Caco-2 (cell line): Measurements from ENCODE around the gene HPS1. TPM values are rescaled to one million over a fixed set of nuclear protein-coding genes. Genes with fewer than 3 reads are reported as not detected.

Source experiments
- BruUV-seq: library from RNA; stranded (reverse); fragments of 400-500 nt; replicated peaks from 2 replicates; lab custom pipeline; 2021; lab: Mats Ljungman, UMichigan
- CTCF ChIA-PET: fragments of 300-600 bp; sonication (Branson Sonifier 250); formaldehyde crosslinking; loops from one replicate; lab custom pipeline; 2022; ENCODE audit warnings: antibody characterized with exemption; lab: Charles Lee
- POLR2A ChIA-PET: fragments of 300-600 bp; sonication (Branson Sonifier 250); formaldehyde crosslinking; loops from one replicate; lab custom pipeline; 2022; ENCODE audit warnings: antibody characterized with exemption; lab: Charles Lee
- DNase-seq, 2 experiments: peaks; one replicate each; pipeline versions ENCODE4 v3.0.0 to v3.0.0-alpha.2; 2020 to 2022
- H3K27me3 ChIP-seq: replicated peaks from 2 replicates; pipeline ENCODE4 v1.6.0; 2011; ENCODE audit warnings: low read length; ENCODE audit not compliant: control insufficient read depth, insufficient read depth
- H3K36me3 ChIP-seq: 2 replicates; pipeline ENCODE4 v1.5.1; 2011; ENCODE audit warnings: low read length; ENCODE audit not compliant: control insufficient read depth, insufficient read depth
- H3K4me1 ChIP-seq: fragments of 250-450 bp; sonication (Bioruptor Pico); 2 replicates; pipeline ENCODE4 v1.5.1; 2020; ENCODE audit warnings: mild to moderate bottlenecking
- H3K4me3 ChIP-seq: 2 replicates; pipeline ENCODE4 v1.5.1; 2011; ENCODE audit warnings: low read depth, mild to moderate bottlenecking, control low read depth, low read length
- H3K9me3 ChIP-seq: fragments of 250-450 bp; sonication (Bioruptor Pico); 2 replicates; pipeline ENCODE4 v1.5.1; 2020; ENCODE audit warnings: mild to moderate bottlenecking, moderate library complexity
- H3K27ac Mint-ChIP-seq: one replicate; pipeline ENCODE4 v1.8.0; 2022; ENCODE audit warnings: mixed read lengths; ENCODE audit not compliant: unreplicated experiment
- H3K27me3 Mint-ChIP-seq: one replicate; pipeline ENCODE4 v1.8.0; 2022; ENCODE audit warnings: mixed read lengths; ENCODE audit not compliant: insufficient read depth, unreplicated experiment
- H3K36me3 Mint-ChIP-seq: one replicate; pipeline ENCODE4 v1.8.0; 2022; ENCODE audit warnings: mild to moderate bottlenecking, mixed read lengths; ENCODE audit not compliant: insufficient read depth, unreplicated experiment
- H3K4me1 Mint-ChIP-seq: one replicate; pipeline ENCODE4 v1.8.0; 2022; ENCODE audit warnings: low read depth, mixed read lengths; ENCODE audit not compliant: unreplicated experiment
- H3K4me3 Mint-ChIP-seq: one replicate; pipeline ENCODE4 v1.8.0; 2022; ENCODE audit warnings: mild to moderate bottlenecking, moderate library complexity, mixed read lengths; ENCODE audit not compliant: unreplicated experiment
- H3K9me3 Mint-ChIP-seq: one replicate; pipeline ENCODE4 v1.8.0; 2022; ENCODE audit warnings: mixed read lengths; ENCODE audit not compliant: unreplicated experiment
- intact Hi-C: fragments of 100-400 bp; cut with micrococcal nuclease; formaldehyde crosslinking; loops from one replicate; pipeline ENCODE4 v1.10.0; 2022; ENCODE audit not compliant: unreplicated experiment
- total RNA-seq: library from RNA; stranded (reverse); gene quantifications from 2 replicates; pipeline ENCODE4 v1.2.3, GENCODE V29; 2022
- TF ChIP-seq, protein P1 (sequence below), 2 experiments: fragments of 200-600 bp in 1 of 2; IDR thresholded peaks; 1 replicate in 1 of 2; 2 replicates in 1 of 2; pipeline versions ENCODE4 v1.5.1 to v1.8.0; 2011 to 2022; ENCODE audit warnings: antibody characterized with exemption in 1 of 2, control low read depth in 1 of 2, inconsistent platforms in 1 of 2, low read depth in 1 of 2, low read length in 1 of 2, mild to moderate bottlenecking in 1 of 2, moderate library complexity in 1 of 2; ENCODE audit not compliant: insufficient read depth in 1 of 2, severe bottlenecking in 1 of 2, unreplicated experiment in 1 of 2

HPS1 gene
- total RNA-seq, 1 experiment from 2014 or later: 51.9 TPM

DNA sequence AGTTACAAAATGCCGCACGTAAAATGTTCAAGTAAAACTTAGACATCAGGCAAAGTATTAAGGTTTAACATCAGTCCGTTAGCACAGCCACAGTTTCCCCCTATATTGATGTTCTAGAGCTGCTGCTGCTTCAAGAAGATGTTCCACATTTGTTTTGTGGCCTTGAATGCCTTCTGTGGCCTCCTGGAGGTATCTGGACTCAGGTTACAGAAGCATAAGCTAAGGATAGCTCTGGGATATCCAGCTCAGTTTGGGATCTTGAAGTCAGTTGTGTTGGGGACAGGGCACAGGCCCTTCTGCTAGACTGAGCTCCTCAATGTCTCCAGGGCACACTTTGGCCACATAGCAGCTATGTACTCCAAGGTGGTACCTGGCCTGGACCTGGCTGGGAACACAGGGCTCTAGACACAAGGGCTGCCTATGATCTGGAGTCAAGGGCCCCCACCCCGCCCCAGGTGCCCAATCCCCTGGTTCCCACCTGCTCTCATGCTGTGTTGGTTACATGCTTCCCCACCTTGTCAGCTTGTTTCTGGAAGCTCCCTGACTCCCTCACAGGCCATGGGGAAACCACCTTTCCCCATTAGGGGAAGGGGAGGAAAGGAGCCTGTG, 36.5 kb downstream of the HPS1 start:
- no peak overlapping the region for H3K4me3 ChIP-seq
- H3K9me3 ChIP-seq: no peaks in the 10 kb centered on the region
- intact Hi-C loops: loop anchor here (10.0 kb wide), 1 partner anchor 145 kb away; the partner anchor contains the start of gene LOXL4
- no peak for DNase-seq
- no peak overlapping the region for H3K4me3 Mint-ChIP-seq
- no peaks in the 10 kb centered on the region for H3K27me3 ChIP-seq
- ChIA-PET CTCF (no interaction called here), POLR2A (no interaction called here)
- H3K36me3 Mint-ChIP-seq: no peaks in the 10 kb centered on the region
- TF ChIP-seq, protein P1, sequence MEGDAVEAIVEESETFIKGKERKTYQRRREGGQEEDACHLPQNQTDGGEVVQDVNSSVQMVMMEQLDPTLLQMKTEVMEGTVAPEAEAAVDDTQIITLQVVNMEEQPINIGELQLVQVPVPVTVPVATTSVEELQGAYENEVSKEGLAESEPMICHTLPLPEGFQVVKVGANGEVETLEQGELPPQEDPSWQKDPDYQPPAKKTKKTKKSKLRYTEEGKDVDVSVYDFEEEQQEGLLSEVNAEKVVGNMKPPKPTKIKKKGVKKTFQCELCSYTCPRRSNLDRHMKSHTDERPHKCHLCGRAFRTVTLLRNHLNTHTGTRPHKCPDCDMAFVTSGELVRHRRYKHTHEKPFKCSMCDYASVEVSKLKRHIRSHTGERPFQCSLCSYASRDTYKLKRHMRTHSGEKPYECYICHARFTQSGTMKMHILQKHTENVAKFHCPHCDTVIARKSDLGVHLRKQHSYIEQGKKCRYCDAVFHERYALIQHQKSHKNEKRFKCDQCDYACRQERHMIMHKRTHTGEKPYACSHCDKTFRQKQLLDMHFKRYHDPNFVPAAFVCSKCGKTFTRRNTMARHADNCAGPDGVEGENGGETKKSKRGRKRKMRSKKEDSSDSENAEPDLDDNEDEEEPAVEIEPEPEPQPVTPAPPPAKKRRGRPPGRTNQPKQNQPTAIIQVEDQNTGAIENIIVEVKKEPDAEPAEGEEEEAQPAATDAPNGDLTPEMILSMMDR (IDR thresholded peaks at IDR 0.05; ENCODE audit: insufficient read depth in 1 of 2, low read depth in 1 of 2, low read length in 1 of 2, severe bottlenecking in 1 of 2, unreplicated experiment in 1 of 2): no peak
- H3K27me3 Mint-ChIP-seq: no peaks in the 10 kb centered on the region
- no peaks in the 10 kb centered on the region for H3K36me3 ChIP-seq
- no peaks in the 10 kb centered on the region for H3K9me3 Mint-ChIP-seq
- no peak overlapping the region for H3K27ac Mint-ChIP-seq
- peaks cover 1% of the 10 kb centered on the region for H3K4me1 ChIP-seq
- BruUV-seq: no TSS peak
- H3K4me1 Mint-ChIP-seq: no peaks in the 10 kb centered on the region

DNA sequence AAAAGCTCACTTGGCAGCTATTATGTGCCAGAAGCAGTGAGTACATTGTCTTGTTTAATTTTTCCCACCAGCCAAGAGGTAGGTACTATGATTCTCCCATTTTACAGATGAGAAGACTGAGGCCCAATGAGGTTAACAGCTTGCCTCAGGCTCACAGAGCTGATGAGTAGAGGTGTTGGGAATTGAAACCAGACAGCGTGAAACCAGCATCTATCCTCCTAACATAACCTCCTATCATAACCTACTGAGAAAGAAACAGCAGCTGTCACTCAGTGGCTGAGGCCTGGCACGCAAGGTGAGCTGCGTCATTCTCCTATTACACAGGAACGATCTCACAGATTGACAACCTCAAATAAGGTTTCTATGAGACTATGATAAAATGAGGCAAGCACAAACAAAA, 37.9 kb downstream of the HPS1 start:
- no peaks in the 10 kb centered on the region for H3K9me3 Mint-ChIP-seq
- no peak overlapping the region for H3K4me3 Mint-ChIP-seq
- peaks cover 10% of the 10 kb centered on the region for H3K4me1 Mint-ChIP-seq
- no TSS peak for BruUV-seq
- H3K9me3 ChIP-seq: no peaks in the 10 kb centered on the region
- no peak for DNase-seq
- no peak overlapping the region for H3K27ac Mint-ChIP-seq
- no peaks in the 10 kb centered on the region for H3K36me3 ChIP-seq
- TF ChIP-seq, protein P1 (IDR thresholded peaks at IDR 0.05; ENCODE audit: insufficient read depth in 1 of 2, low read depth in 1 of 2, low read length in 1 of 2, severe bottlenecking in 1 of 2, unreplicated experiment in 1 of 2): no peak
- intact Hi-C loops: no loop called here
- H3K4me3 ChIP-seq: no peak overlapping the region
- H3K4me1 ChIP-seq: peaks cover under 1% of the 10 kb centered on the region
- no peaks in the 10 kb centered on the region for H3K36me3 Mint-ChIP-seq
- ChIA-PET POLR2A (no interaction called here), CTCF (no interaction called here)
- no peaks in the 10 kb centered on the region for H3K27me3 Mint-ChIP-seq
- no peaks in the 10 kb centered on the region for H3K27me3 ChIP-seq

DNA sequence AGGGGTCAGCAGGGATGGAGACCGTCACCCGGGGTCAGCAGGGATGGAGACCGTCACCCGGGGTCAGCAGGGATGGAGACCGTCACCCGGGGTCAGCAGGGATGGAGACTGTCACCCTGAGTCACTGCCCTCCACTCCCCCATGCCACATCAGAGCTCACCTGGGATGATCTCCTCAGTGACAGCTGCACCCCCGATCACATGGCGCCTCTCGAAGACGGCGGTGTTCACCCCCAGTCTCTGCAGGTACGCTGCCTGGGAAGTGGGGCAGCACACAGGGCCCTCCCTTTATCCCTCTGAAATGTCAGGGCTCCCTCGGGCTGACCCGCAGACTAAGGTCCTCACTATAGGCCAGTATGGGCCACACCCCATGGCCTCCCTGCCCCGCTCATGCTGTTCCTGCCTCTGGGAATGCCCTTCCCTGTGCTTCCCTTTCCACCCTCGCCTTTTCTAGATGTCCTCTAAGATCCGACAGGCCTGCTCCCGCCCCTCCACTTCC, 38.9 kb downstream of the HPS1 start:
- Mint-ChIP-seq H3K27ac (no peak overlapping the region), H3K36me3 (no peaks in the 10 kb centered on the region), H3K4me3 (no peak overlapping the region), H3K27me3 (no peaks in the 10 kb centered on the region), H3K4me1 (peaks cover 10% of the 10 kb centered on the region), H3K9me3 (no peaks in the 10 kb centered on the region)
- POLR2A ChIA-PET: no interaction called here
- Histone ChIP-seq H3K27me3 (no peaks in the 10 kb centered on the region), H3K36me3 (no peaks in the 10 kb centered on the region), H3K9me3 (no peaks in the 10 kb centered on the region), H3K4me1 (peaks cover 5% of the 10 kb centered on the region), H3K4me3 (no peak overlapping the region)
- intact Hi-C loops: no loop called here
- DNase-seq: no peak
- CTCF ChIA-PET: no interaction called here
- TF ChIP-seq, protein P1 (IDR thresholded peaks at IDR 0.05; ENCODE audit: insufficient read depth in 1 of 2, low read depth in 1 of 2, low read length in 1 of 2, severe bottlenecking in 1 of 2, unreplicated experiment in 1 of 2): no peak
- no TSS peak for BruUV-seq
